ENCODE measurements around the gene UNC93A.
A peak's percentile ranks its signal among the peaks of the same experiment; 100 is the strongest.

UNC93A gene

DNA sequence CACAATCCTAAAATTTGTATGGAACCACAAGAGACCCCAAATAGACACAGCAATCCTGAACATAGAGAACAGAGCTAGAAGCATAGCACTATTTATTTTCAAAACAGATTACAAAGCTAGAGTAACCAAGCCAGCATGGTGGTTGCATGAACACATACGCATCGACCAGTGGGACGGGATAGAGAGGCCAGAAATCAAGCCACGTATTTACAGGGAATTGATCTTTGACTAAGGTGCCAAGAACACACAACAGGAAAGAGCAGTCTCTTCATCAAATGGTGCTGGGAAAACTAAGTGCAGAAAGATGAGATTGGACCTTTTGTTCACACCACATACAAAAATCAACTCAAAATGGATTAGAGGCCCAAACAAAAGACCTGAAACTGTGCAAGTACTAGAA, 54.8 kb downstream of the UNC93A start:
- no peaks in the 10 kb centered on the region for H4K20me1 ChIP-seq (ENCODE audit: low read depth, low read length)
- no peaks in the 10 kb centered on the region for H3K9me3 ChIP-seq (ENCODE audit: insufficient read depth, low read length)
- TF ChIP-seq, protein P1, sequence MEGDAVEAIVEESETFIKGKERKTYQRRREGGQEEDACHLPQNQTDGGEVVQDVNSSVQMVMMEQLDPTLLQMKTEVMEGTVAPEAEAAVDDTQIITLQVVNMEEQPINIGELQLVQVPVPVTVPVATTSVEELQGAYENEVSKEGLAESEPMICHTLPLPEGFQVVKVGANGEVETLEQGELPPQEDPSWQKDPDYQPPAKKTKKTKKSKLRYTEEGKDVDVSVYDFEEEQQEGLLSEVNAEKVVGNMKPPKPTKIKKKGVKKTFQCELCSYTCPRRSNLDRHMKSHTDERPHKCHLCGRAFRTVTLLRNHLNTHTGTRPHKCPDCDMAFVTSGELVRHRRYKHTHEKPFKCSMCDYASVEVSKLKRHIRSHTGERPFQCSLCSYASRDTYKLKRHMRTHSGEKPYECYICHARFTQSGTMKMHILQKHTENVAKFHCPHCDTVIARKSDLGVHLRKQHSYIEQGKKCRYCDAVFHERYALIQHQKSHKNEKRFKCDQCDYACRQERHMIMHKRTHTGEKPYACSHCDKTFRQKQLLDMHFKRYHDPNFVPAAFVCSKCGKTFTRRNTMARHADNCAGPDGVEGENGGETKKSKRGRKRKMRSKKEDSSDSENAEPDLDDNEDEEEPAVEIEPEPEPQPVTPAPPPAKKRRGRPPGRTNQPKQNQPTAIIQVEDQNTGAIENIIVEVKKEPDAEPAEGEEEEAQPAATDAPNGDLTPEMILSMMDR (IDR thresholded peaks at IDR 0.05; ENCODE audit: insufficient read depth, low read length, poor library complexity, severe bottlenecking), result no peak
- TF ChIP-seq EZH2phosphoT487 (conservative IDR thresholded peaks at IDR 0.05; ENCODE audit: low read length), result no peak
- no peak overlapping the region for H2AFZ ChIP-seq (ENCODE audit: low read depth, low read length, severe bottlenecking)
- H3K4me3 ChIP-seq (ENCODE audit: insufficient read depth, low read length, poor library complexity, severe bottlenecking), result no peak overlapping the region
- no peak overlapping the region for H3K9ac ChIP-seq (ENCODE audit: low read length)
- H3K4me2 ChIP-seq (ENCODE audit: low read depth, low read length, poor library complexity, severe bottlenecking), result no peak overlapping the region
- H3K79me2 ChIP-seq (ENCODE audit: insufficient read depth, low read length), result no peaks in the 10 kb centered on the region
- no peaks in the 10 kb centered on the region for H3F3A ChIP-seq (ENCODE audit: insufficient read depth)
- no peaks in the 10 kb centered on the region for H3K27me3 ChIP-seq (ENCODE audit: low read length)
- H3K36me3 ChIP-seq (ENCODE audit: low read length), result no peaks in the 10 kb centered on the region
- no peak overlapping the region for H3K27ac ChIP-seq (ENCODE audit: low read depth, low read length)
- no peaks in the 10 kb centered on the region for H3K9me2 ChIP-seq (replicated peaks; ENCODE audit: insufficient read depth, low read length)

DNA sequence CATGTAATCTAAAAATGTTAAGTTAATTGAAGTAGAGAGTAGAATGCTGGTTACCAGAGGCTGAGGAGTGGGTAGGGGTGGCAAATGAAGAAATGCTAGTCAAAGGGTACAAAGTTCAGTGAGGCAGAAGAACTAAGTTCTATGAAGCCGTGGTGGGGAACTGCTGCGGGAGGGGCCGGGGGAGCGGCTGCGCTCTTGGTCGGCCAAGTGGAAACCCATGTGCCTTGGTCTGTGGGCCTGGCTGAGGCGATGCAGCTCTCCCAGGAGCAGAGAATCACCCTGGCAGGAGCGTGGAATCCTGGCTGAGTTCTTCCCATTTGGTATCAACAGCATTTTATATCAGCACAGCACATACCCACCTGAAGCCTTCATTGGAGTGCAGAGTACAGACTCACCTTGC, 56.1 kb downstream of the UNC93A start:
- Histone ChIP-seq H3K9me3 (ENCODE audit: insufficient read depth, low read length) (no peaks in the 10 kb centered on the region), H3K4me2 (ENCODE audit: low read depth, low read length, poor library complexity, severe bottlenecking) (no peak overlapping the region)

DNA sequence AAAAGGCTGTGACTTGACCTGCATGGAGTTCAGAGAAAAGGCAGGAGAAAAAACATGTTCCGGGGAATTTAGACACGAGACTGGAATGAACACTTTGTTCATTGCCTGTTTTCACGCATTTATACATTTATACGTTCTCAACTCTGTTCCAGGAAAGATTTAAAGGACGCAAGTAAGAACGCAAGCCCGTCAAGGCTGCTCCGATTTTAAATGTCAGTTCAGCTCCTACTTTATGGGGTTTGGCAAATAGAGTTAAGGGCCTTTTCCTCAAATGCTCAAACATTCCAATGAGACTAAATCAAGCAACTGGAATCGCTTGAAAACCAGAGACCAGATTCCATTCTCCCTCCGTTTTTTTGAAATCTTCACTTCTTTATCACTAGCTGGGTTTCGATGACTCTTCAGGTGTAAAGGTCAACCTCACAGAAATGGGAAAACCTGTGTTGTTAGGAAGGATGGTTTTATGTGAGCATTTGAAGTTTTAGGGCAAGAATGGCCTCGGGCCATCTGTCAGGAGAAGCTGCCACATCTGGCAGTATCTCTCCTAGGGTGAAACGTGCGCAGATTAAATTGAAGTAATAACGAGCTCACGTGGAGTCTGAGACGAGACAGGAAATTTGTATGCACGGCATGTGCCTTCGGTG, 58.6 kb downstream of the UNC93A start:
- no peaks in the 10 kb centered on the region for H3K27me3 ChIP-seq (ENCODE audit: low read length)
- H3K36me3 ChIP-seq (ENCODE audit: low read length), result no peaks in the 10 kb centered on the region
- no peak for TF ChIP-seq EZH2phosphoT487 (conservative IDR thresholded peaks at IDR 0.05; ENCODE audit: low read length)
- TF ChIP-seq, protein P1 (IDR thresholded peaks at IDR 0.05; ENCODE audit: insufficient read depth, low read length, poor library complexity, severe bottlenecking), result no peak
- H3K79me2 ChIP-seq (ENCODE audit: insufficient read depth, low read length), result no peaks in the 10 kb centered on the region
- no peak overlapping the region for H3K27ac ChIP-seq (ENCODE audit: low read depth, low read length)
- peak overlapping the region; percentile 71 for H3K4me2 ChIP-seq (ENCODE audit: low read depth, low read length, poor library complexity, severe bottlenecking)
- H3K4me3 ChIP-seq (ENCODE audit: insufficient read depth, low read length, poor library complexity, severe bottlenecking), result no peak overlapping the region
- H3K9me3 ChIP-seq (ENCODE audit: insufficient read depth, low read length), result no peaks in the 10 kb centered on the region
- H3K9ac ChIP-seq (ENCODE audit: low read length), result no peak overlapping the region
- peak overlapping the region; percentile 95 for H2AFZ ChIP-seq (ENCODE audit: low read depth, low read length, severe bottlenecking)
- H3F3A ChIP-seq (ENCODE audit: insufficient read depth), result no peaks in the 10 kb centered on the region
- no peaks in the 10 kb centered on the region for H3K9me2 ChIP-seq (replicated peaks; ENCODE audit: insufficient read depth, low read length)
- H4K20me1 ChIP-seq (ENCODE audit: low read depth, low read length), result no peaks in the 10 kb centered on the region

More for the DNA sequence above, 56.1 kb downstream of the UNC93A start:
- H2AFZ ChIP-seq (ENCODE audit: low read depth, low read length, severe bottlenecking), result no peak overlapping the region
- no peak overlapping the region for H3K9ac ChIP-seq (ENCODE audit: low read length)
- no peaks in the 10 kb centered on the region for H3F3A ChIP-seq (ENCODE audit: insufficient read depth)
- H3K4me3 ChIP-seq (ENCODE audit: insufficient read depth, low read length, poor library complexity, severe bottlenecking), result no peak overlapping the region
- no peak for TF ChIP-seq EZH2phosphoT487 (conservative IDR thresholded peaks at IDR 0.05; ENCODE audit: low read length)
- TF ChIP-seq, protein P1 (IDR thresholded peaks at IDR 0.05; ENCODE audit: insufficient read depth, low read length, poor library complexity, severe bottlenecking), result no peak
- no peaks in the 10 kb centered on the region for H3K79me2 ChIP-seq (ENCODE audit: insufficient read depth, low read length)
- no peaks in the 10 kb centered on the region for H3K27me3 ChIP-seq (ENCODE audit: low read length)
- H4K20me1 ChIP-seq (ENCODE audit: low read depth, low read length), result no peaks in the 10 kb centered on the region
- H3K27ac ChIP-seq (ENCODE audit: low read depth, low read length), result no peak overlapping the region
- no peaks in the 10 kb centered on the region for H3K9me2 ChIP-seq (replicated peaks; ENCODE audit: insufficient read depth, low read length)
- no peaks in the 10 kb centered on the region for H3K36me3 ChIP-seq (ENCODE audit: low read length)

Measured in SU-DHL-6 (cell line).